Esophagus squamous epithelium (tissue), 5 donors: Measurements from ENCODE around the gene SDK2. TPM values are rescaled to one million over a fixed set of nuclear protein-coding genes. Genes with fewer than 3 reads are reported as not detected.

Source experiments
- DNase-seq: peaks from one replicate; lab custom pipeline; 2025; lab: John Stamatoyannopoulos, UW
- H3K27ac ChIP-seq, 4 donors: fragments of 200-600 bp; sonication (generic); one replicate each; pipeline ENCODE4 v1.5.1; 2016 to 2019; ENCODE audit warnings: mild to moderate bottlenecking in 1 of 4
- H3K27me3 ChIP-seq, 4 donors: fragments of 200-600 bp; sonication (generic); 1 replicate in 3 of 4; 2 replicates in 1 of 4; pipeline versions ENCODE4 v1.5.1 to v1.6.0; 2017 to 2021; ENCODE audit warnings: antibody characterized with exemption in 1 of 4
- H3K36me3 ChIP-seq, 3 donors: fragments of 200-600 bp; sonication (generic); one replicate each; pipeline ENCODE4 v1.5.1; 2016 to 2019
- H3K4me1 ChIP-seq, 3 donors: fragments of 200-600 bp; sonication (generic); one replicate each; pipeline ENCODE4 v1.5.1; 2017 to 2019
- H3K4me3 ChIP-seq, 4 donors: fragments of 200-600 bp; sonication (generic); 1 replicate in 3 of 4; 2 replicates in 1 of 4; pipeline ENCODE4 v1.5.1; 2016 to 2019; ENCODE audit warnings: mild to moderate bottlenecking in 2 of 4, moderate library complexity in 1 of 4
- H3K9me3 ChIP-seq, 3 donors: fragments of 200-600 bp; sonication (generic); one replicate each; pipeline ENCODE4 v1.5.1; 2016 to 2019
- CTCF ChIP-seq, 6 experiments: fragments of 450-650 bp in 4 of 6; fragments of 200-600 bp in 2 of 6; sonication (generic) in 2 of 6; IDR thresholded peaks; one replicate each; pipeline ENCODE4 v1.5.1; 2016 to 2019; ENCODE audit warnings: antibody characterized with exemption in 6 of 6, mild to moderate bottlenecking in 4 of 6, moderate library complexity in 4 of 6
- POLR2A ChIP-seq, 4 donors: fragments of 450-650 bp; IDR thresholded peaks; one replicate each; pipeline ENCODE4 v1.6.1; 2017; ENCODE audit warnings: antibody characterized with exemption in 4 of 4, mild to moderate bottlenecking in 4 of 4, moderate library complexity in 3 of 4
- WGBS, 2 donors: methylation state at CpG; one replicate each; pipeline ENCODE4 v1.1.5; 2018; 5-methylcytosine and 5-hydroxymethylcytosine counted together
- intact Hi-C: fragments of 100-400 bp; cut with DNase I; formaldehyde crosslinking; loops from one replicate; pipeline ENCODE4 v1.15.0; 2022
- total RNA-seq, 4 donors: library from RNA; depleted of rRNA; stranded (reverse); fragments of >200 nt; gene quantifications; one replicate each; pipeline ENCODE4 v1.1.0, GENCODE V29; 2016
- donor health status: DM: yes; HTN: yes; CAD: no.

Gene SDK2
- total RNA-seq, 4 donors from 2014 or later, result 1.7 to 5.5 (median 2.4) TPM

GRCh38 chr17:73498886-73499554 lies 145.2 kb downstream of the SDK2 start:
- 64 to 80% methylated on average over 2 to 10 of the region's 14 CpGs for WGBS, 2 donors
- Histone ChIP-seq H3K27me3 (peaks cover 0 to 18% (median 0%) of the 10 kb centered on the region in 4 donors), H3K27ac (no peak overlapping the region), H3K4me1 (no peaks in the 10 kb centered on the region), H3K4me3 (no peak overlapping the region), H3K36me3 (no peaks in the 10 kb centered on the region), H3K9me3 (no peaks in the 10 kb centered on the region)
- DNase-seq, result no peak
- intact Hi-C loops, result no loop called here
- TF ChIP-seq POLR2A (IDR thresholded peaks at IDR 0.05) (no peak), CTCF (IDR thresholded peaks at IDR 0.05) (no peak)

GRCh38 chr17:73498176-73498575 lies 146.1 kb downstream of the SDK2 start:
- Histone ChIP-seq H3K27ac (no peak overlapping the region), H3K4me3 (no peak overlapping the region), H3K9me3 (no peaks in the 10 kb centered on the region), H3K27me3 (peaks cover 0 to 27% (median 0%) of the 10 kb centered on the region in 4 donors), H3K36me3 (no peaks in the 10 kb centered on the region), H3K4me1 (no peaks in the 10 kb centered on the region)
- DNase-seq, result no peak
- WGBS, 2 donors, result 82 to 89% methylated on average over 6 to 8 of the region's 8 CpGs
- intact Hi-C loops, result no loop called here
- TF ChIP-seq CTCF (IDR thresholded peaks at IDR 0.05) (no peak), POLR2A (IDR thresholded peaks at IDR 0.05) (no peak)

GRCh38 chr17:73497721-73498120 lies 146.5 kb downstream of the SDK2 start:
- 77 to 82% methylated on average over 7 of the region's 7 CpGs for WGBS, 2 donors
- intact Hi-C loops, result no loop called here

GRCh38 chr17:73496232-73496631 lies 148.0 kb downstream of the SDK2 start:
- no peaks in the 10 kb centered on the region for H3K9me3 ChIP-seq
- 90 to 93% methylated on average over 12 of the region's 13 CpGs for WGBS, 2 donors
- no peak overlapping the region for H3K4me3 ChIP-seq
- no peak overlapping the region for H3K27ac ChIP-seq
- peaks cover 0 to 27% (median 0%) of the 10 kb centered on the region in 4 donors for H3K27me3 ChIP-seq
- intact Hi-C loops, result no loop called here
- no peaks in the 10 kb centered on the region for H3K36me3 ChIP-seq
- H3K4me1 ChIP-seq, result no peaks in the 10 kb centered on the region
- TF ChIP-seq CTCF (IDR thresholded peaks at IDR 0.05) (no peak), POLR2A (IDR thresholded peaks at IDR 0.05) (no peak)
- no peak for DNase-seq

More at GRCh38 chr17:73497721-73498120, 146.5 kb downstream of the SDK2 start:
- no peak for DNase-seq
- Histone ChIP-seq H3K27ac (no peak overlapping the region), H3K4me3 (no peak overlapping the region), H3K4me1 (no peaks in the 10 kb centered on the region), H3K9me3 (no peaks in the 10 kb centered on the region), H3K36me3 (no peaks in the 10 kb centered on the region), H3K27me3 (peaks cover 0 to 27% (median 0%) of the 10 kb centered on the region in 4 donors)
- TF ChIP-seq POLR2A (IDR thresholded peaks at IDR 0.05) (no peak), CTCF (IDR thresholded peaks at IDR 0.05) (no peak)

- Histone ChIP-seq H3K4me3 (no peak overlapping the region), H3K27ac (no peak overlapping the region), H3K9me3 (no peaks in the 10 kb centered on the region), H3K36me3 (no peaks in the 10 kb centered on the region), H3K27me3 (peaks cover 0 to 27% (median 0%) of the 10 kb centered on the region in 4 donors), H3K4me1 (no peaks in the 10 kb centered on the region)
- intact Hi-C loops, result no loop called here
- WGBS, 2 donors, result 74 to 76% methylated on average over 6 of the region's 6 CpGs
- no peak for TF ChIP-seq CTCF (IDR thresholded peaks at IDR 0.05)
- TF ChIP-seq POLR2A (IDR thresholded peaks at IDR 0.05), result no peak
- DNase-seq, result no peak
These were observed 148.6 kb downstream of the SDK2 start for GRCh38 chr17:73495641-73496040.
